Bone marrow (tissue), 2 donors: Measurements from ENCODE around the gene PIKFYVE.
"Not testable (repeated sequence)": the region's sequence is repeated elsewhere in the genome, so short reads cannot be mapped to it uniquely, and the experiment has no call there.

Experiments
- DNase-seq, 2 donors: peaks; one replicate each; lab custom pipeline; 2025; lab: John Stamatoyannopoulos, UW

The PIKFYVE gene, protein sequence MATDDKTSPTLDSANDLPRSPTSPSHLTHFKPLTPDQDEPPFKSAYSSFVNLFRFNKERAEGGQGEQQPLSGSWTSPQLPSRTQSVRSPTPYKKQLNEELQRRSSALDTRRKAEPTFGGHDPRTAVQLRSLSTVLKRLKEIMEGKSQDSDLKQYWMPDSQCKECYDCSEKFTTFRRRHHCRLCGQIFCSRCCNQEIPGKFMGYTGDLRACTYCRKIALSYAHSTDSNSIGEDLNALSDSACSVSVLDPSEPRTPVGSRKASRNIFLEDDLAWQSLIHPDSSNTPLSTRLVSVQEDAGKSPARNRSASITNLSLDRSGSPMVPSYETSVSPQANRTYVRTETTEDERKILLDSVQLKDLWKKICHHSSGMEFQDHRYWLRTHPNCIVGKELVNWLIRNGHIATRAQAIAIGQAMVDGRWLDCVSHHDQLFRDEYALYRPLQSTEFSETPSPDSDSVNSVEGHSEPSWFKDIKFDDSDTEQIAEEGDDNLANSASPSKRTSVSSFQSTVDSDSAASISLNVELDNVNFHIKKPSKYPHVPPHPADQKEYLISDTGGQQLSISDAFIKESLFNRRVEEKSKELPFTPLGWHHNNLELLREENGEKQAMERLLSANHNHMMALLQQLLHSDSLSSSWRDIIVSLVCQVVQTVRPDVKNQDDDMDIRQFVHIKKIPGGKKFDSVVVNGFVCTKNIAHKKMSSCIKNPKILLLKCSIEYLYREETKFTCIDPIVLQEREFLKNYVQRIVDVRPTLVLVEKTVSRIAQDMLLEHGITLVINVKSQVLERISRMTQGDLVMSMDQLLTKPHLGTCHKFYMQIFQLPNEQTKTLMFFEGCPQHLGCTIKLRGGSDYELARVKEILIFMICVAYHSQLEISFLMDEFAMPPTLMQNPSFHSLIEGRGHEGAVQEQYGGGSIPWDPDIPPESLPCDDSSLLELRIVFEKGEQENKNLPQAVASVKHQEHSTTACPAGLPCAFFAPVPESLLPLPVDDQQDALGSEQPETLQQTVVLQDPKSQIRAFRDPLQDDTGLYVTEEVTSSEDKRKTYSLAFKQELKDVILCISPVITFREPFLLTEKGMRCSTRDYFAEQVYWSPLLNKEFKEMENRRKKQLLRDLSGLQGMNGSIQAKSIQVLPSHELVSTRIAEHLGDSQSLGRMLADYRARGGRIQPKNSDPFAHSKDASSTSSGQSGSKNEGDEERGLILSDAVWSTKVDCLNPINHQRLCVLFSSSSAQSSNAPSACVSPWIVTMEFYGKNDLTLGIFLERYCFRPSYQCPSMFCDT (N-terminal part only)

DNA sequence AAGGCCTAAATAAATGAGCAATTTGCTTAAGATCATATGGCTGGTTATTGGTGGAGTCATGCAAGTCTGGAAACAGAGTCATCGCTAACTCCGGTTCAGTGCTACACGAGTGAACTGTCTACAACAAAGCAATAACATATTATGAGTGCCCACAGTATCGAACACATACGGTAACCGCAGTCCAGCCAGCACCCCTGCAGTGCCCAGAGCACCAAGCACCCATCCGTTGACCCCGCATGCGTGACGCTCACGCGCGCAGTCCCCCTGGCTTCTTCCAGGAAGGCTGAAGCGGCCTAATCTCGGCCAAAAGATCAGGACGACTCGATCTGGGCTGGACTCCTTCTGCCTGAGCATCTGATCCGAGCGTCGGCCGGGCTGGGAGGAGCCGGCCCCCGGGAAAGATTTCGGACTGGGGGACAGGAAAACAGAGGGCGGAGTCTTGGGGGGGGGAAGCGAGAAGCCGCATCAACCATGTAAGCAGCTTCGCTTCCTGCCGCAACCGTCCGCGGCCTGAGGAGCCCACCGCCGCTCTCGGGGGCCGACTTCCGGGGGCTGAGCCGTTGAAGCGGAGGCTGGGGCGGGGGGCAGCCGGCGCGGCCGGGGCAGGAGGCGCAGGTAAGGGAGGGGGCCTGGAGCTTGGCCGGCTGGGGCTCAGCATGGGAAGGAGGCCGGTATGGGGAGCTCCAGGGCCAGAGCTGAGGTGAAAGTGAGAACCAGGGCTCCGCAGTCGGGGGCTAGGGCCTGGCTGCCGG, at the start of gene PIKFYVE:
TSS of gene PIKFYVE (plus strand) at position 455 of the 752 bp plus-strand sequence. CDS start 5,265 bp downstream, outside the sequence.
- peak; percentile 65 to 96 for DNase-seq

- not testable (repeated sequence) for DNase-seq
These were observed 44.2 kb upstream of the PIKFYVE start for GRCh38 chr2:208221873-208222272.

DNA sequence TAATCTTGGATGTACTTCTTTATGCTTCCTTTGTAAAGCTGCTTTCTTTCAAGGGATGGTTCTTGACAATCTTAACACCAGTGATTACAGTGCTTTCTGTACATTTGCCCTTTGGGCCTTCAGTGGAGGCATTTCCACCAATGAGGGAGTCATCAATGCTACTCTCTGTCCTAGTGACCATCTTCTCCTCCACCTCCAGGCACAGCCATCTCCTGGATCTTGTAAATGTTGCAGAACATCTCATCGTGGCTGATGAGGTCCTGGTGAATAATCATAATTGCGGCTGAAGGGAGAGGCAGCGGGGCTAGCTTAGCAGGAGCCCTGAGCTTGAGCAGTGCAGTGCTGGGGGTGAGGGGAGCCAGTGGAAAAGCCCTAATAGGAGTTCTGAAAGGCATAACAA, 43.7 kb upstream of the PIKFYVE start:
- DNase-seq, result no peak

DNA sequence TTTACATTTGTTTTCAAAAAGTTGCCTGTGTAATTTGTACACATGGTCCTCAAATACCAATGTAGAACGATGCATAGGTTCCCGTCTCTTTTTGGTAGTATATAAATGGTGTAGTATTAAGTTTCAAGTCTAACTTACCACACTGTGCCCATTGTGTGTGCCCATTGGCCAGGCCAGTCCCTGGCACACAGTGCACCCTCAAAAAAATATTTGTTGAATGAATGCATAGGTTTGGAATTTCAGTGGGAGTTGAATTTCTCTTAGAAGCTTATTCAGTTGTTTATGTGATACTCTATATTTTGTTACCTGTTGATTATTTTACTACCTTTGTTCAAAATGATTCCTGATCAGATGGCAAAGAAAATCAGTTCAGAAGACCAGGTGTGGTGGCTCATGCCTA, 41.3 kb upstream of the PIKFYVE start:
- DNase-seq, result no peak

DNA sequence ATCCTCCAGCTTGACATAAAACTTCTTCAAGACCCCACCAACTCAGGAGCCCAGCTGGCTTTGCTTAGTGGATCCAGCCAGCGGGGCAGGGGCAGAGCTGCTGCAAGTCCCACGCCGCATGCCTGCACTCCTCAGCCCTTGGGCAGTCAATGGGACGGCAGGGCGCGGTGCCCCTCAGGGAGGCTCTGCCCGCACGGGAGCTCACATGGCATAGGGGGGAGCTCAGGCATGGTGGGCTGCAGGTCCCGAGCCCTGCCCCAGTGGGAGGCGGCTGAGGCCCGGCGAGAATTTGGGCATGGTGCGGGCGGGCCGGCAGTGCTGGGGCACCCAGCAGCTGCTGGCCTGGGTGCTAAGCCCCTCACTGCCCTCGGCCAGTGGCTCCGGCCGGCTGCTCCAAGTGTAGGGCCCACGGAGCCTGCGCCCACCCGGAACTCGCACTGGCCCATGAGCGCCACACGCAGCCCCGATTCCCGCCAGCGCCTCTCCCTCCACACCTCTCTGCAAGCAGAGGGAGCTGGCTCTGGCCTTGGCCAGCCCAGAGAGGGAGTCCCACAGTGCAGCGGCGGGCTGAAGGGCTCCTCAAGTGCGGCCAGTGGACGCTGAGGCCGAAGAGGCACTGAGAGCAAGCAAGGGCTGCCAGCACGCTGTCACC, 38.3 kb upstream of the PIKFYVE start:
- no peak for DNase-seq

DNA sequence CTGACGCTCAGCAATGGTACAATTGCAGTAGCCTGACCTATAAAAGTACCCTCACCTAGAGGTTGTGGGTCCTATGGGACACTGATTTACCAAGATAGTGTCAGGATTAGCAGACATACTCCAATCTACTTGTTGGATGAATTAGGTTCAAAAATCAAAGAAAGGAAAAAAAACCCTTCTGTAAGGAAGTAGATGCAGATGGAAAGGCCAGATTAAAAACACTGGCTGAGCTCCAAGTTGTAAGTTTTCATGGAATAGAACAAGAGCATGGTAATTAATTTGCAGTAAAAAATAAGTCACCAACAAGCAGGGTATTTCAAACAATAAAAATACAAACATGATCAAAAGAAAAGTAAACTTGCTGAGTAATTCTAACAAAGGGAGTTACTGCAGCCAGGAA, 37.6 kb upstream of the PIKFYVE start:
- peak in 1 of 2 donors; percentile 52 for DNase-seq

DNA sequence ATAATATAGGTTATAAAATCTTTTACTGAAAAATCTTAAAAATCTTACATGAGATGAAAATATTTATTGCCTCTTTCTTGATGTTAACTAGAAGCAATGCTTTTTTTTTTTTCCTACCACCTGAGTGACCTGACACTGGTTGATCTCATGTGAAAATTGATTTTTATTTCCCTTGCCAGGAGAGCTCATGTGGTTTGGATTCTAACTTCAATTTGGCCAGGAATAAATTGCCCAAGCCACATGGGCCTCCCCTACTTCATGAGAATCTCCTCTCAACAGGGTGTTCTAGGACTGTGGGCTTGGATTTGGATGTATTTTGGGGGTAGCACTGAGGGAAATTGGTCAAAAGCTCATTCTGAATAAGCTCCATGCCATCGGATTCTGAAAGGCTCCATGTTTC, 31.3 kb upstream of the PIKFYVE start:
- no peak for DNase-seq

- no peak for DNase-seq
These were observed 30.2 kb upstream of the PIKFYVE start for GRCh38 chr2:208235860-208236259.

DNA sequence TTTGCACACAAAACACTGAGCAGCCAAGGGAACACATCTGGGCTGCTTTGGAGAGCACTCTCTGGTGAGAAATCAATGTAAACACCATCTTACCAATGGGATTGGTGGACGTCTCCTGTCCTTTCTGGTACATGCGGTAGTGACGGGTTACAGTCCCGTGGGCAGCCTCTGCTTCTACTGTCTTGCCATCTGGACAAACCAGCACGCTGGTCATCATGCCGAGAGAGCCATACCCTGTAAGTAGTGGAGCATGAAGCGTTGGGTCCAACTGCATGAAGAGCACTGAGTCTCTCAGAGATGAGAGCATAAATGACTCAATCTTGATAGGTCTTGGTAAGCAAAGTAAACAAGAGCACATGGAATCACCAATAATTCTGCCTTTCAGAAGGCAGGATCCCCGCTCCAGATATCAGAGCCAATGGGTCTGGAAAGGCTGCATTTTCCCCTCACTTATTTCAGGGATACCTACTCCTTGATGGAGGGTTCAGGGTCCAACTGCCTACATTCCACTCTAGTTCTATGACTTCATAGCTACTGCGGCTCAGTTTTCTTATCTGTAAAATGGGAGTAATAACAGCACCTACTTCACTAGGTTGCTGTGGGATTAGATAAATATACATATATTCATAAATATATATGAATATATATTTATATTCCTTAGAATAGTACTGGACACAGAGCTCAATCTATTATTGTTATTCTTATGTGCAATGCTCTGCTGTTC, 26.1 kb upstream of the PIKFYVE start:
- no peak for DNase-seq

- DNase-seq, result no peak
These were observed 25.3 kb upstream of the PIKFYVE start for GRCh38 chr2:208240619-208241209.

GRCh38 chr2:208244422-208244821, 21.6 kb upstream of the PIKFYVE start:
- DNase-seq, result no peak

GRCh38 chr2:208245746-208246145, 20.3 kb upstream of the PIKFYVE start:
- DNase-seq, result no peak

DNA sequence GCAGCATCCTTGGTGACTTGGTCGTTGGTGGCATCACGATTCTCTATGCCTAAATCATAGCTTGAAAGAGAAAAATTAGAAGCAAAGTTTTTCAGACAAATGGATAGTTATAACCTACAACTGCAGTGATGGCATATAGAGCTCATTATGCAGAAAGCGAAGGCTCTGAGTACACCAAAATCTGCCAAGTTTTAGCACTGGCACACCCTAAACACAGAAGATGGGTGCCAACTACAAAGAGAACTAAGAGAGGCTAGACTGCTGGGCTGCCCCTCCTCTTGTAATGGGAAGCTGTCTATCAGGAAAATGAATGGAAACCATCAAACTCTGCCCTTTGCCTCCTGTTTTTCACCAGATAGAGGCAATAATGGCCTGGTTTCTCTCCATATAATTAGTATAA, 17.5 kb upstream of the PIKFYVE start:
- no peak for DNase-seq

DNA sequence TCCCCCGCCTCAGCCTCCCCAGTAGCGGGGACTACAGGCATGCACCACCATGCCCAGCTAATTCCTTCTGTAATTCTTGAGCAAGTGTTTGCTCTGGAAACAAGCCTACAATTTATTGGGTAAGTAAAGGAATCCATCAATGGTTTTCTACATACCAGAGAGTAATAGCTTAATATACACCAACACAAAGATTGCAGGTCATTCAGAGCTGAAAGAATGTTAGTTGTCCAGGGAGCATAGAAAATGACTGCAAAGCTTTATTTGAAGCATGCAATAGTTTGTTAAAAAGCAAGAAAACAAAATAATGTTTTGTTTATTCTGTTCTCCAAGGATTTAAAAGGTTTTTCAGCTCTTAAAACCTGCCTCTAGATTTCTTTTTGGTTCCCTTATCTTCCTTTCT, 16.8 kb upstream of the PIKFYVE start:
- DNase-seq, result no peak

GRCh38 chr2:208250388-208250787, 15.7 kb upstream of the PIKFYVE start:
- DNase-seq, result no peak

DNA sequence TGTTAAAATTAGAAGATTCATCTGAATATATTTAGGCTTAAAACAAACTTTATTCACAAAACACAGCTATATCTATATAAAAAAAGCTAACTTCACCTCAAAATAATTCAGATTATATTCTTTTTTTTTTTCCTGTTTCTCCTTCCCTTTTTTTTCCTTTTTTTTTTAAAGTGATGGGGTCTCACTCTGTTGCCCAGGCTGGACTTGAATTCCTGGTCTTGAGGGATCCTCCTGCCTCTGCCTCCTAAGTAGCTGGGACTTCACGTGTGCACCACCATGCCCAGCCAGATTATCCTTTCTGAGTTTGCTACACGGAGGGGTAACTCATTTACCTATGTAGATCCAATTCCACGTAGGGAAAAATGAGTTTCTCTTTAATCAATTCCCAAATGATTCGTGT, 15.0 kb upstream of the PIKFYVE start:
- no peak for DNase-seq

GRCh38 chr2:208252716-208253492, 13.2 kb upstream of the PIKFYVE start:
- DNase-seq, result no peak

- no peak for DNase-seq
These were observed 12.4 kb upstream of the PIKFYVE start for GRCh38 chr2:208253600-208254117.
